ENCODE measurements around the gene HOXD4. TPM values are rescaled to one million over a fixed set of nuclear protein-coding genes. Genes with fewer than 3 reads are reported as not detected.

Gene HOXD4
- total RNA-seq, 1 experiment from 2014 or later: 1.2 TPM

DNA sequence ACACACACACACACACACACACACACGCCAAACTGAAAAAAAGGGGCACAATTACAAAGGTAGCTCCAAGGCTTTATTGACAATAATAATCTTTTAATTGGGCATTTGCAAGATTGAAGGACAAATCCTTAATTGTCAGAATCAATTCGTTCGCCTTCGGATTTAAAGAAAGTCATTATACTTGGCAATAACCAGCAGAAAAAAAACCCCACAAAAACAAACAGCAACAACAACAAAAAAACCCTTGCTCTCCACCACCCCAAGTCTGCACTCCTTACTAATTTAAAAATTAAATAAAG lies 23.6 kb upstream of the HOXD4 start:
- peaks cover 20% of the 10 kb centered on the region for H3K27me3 ChIP-seq (replicated peaks; ENCODE audit: control insufficient read depth, insufficient read depth, low read length)

DNA sequence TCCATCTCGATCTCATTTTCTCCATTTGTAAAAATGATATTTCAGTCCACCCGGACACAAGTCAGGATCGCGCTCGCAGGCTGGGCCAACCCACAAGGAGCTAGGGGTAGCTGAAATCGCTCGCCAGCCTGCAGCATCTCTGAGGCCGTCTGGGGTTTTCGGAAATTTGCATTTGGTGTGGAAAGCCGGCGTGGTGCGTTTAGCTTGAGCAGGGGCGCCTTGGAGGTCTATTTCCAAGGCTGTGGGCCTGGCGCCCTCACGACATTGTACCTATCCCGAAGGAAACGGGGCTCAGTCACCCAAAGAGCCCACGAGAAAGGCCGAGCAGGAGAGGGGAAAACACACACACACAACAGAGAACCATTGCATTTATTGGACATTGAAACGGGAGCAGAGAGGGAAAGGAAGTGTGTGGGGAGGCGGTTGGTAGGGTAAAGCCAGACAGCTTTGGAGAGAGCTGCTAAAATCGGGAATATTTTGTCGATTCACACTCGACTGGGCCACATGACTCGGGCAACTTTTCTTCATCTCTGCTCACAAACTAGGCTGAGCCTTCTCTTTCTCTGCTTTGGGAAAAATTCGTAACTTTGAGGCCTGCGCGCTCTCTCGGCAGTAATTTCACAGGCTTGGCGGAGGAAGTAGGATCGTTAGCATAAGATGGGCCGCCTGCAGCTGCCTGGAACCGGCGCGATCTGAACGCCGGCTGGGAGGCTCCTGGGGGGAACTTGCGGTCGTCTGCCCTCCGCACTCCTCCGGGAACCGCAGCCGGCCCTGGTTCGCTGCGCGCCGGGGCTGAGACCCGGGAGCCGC lies 23.0 kb upstream of the HOXD4 start:
- no peaks in the 10 kb centered on the region for H3K36me3 Mint-ChIP-seq (ENCODE audit: insufficient read depth, unreplicated experiment)
- peaks cover 29% of the 10 kb centered on the region for H3K4me1 Mint-ChIP-seq (ENCODE audit: low read depth, unreplicated experiment)
- TF ChIP-seq, protein P1, sequence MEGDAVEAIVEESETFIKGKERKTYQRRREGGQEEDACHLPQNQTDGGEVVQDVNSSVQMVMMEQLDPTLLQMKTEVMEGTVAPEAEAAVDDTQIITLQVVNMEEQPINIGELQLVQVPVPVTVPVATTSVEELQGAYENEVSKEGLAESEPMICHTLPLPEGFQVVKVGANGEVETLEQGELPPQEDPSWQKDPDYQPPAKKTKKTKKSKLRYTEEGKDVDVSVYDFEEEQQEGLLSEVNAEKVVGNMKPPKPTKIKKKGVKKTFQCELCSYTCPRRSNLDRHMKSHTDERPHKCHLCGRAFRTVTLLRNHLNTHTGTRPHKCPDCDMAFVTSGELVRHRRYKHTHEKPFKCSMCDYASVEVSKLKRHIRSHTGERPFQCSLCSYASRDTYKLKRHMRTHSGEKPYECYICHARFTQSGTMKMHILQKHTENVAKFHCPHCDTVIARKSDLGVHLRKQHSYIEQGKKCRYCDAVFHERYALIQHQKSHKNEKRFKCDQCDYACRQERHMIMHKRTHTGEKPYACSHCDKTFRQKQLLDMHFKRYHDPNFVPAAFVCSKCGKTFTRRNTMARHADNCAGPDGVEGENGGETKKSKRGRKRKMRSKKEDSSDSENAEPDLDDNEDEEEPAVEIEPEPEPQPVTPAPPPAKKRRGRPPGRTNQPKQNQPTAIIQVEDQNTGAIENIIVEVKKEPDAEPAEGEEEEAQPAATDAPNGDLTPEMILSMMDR (IDR thresholded peaks at IDR 0.05; ENCODE audit: insufficient read depth in 1 of 2, low read depth in 1 of 2, low read length in 1 of 2, severe bottlenecking in 1 of 2, unreplicated experiment in 1 of 2): no peak
- BruUV-seq (replicated peaks): no TSS peak
- intact Hi-C loops (cut with micrococcal nuclease; ENCODE audit: unreplicated experiment): loop anchor here (10.0 kb wide), 2 partner anchors 256 to 686 kb away; no protein-coding TSS in a partner anchor
- DNase-seq: peak in 1 of 2 experiments; percentile 26
- no peaks in the 10 kb centered on the region for H3K9me3 Mint-ChIP-seq (ENCODE audit: unreplicated experiment)
- Histone ChIP-seq H3K4me1 (peaks cover 26% of the 10 kb centered on the region), H3K4me3 (ENCODE audit: low read depth, low read length) (no peak overlapping the region; the same call in 1 of the 2 replicates), H3K27me3 (replicated peaks; ENCODE audit: control insufficient read depth, insufficient read depth, low read length) (peaks cover 19% of the 10 kb centered on the region), H3K9me3 (no peaks in the 10 kb centered on the region), H3K36me3 (ENCODE audit: control insufficient read depth, insufficient read depth, low read length) (no peaks in the 10 kb centered on the region)
- POLR2A ChIA-PET: no interaction called here
- CTCF ChIA-PET: interaction anchor here (0.6 to 4.0 kb wide), 3 partner anchors 21 to 426 kb away, joined by 4 to 64 read pairs (median 5); no protein-coding TSS in a partner anchor
- peaks cover 67% of the 10 kb centered on the region for H3K27me3 Mint-ChIP-seq (ENCODE audit: insufficient read depth, unreplicated experiment)
- H3K27ac Mint-ChIP-seq (ENCODE audit: unreplicated experiment): no peak overlapping the region
- peak overlapping the region; percentile 66 for H3K4me3 Mint-ChIP-seq (ENCODE audit: unreplicated experiment)

More for the DNA sequence above, 23.6 kb upstream of the HOXD4 start:
- no TSS peak for BruUV-seq (replicated peaks)
- Histone ChIP-seq H3K4me1 (peaks cover 33% of the 10 kb centered on the region), H3K9me3 (no peaks in the 10 kb centered on the region), H3K4me3 (ENCODE audit: low read depth, low read length) (no peak overlapping the region), H3K36me3 (ENCODE audit: control insufficient read depth, insufficient read depth, low read length) (no peaks in the 10 kb centered on the region)
- Mint-ChIP-seq H3K36me3 (ENCODE audit: insufficient read depth, unreplicated experiment) (no peaks in the 10 kb centered on the region), H3K4me3 (ENCODE audit: unreplicated experiment) (peak overlapping the region; percentile 66), H3K27me3 (ENCODE audit: insufficient read depth, unreplicated experiment) (peaks cover 65% of the 10 kb centered on the region), H3K9me3 (ENCODE audit: unreplicated experiment) (no peaks in the 10 kb centered on the region), H3K4me1 (ENCODE audit: low read depth, unreplicated experiment) (peaks cover 29% of the 10 kb centered on the region), H3K27ac (ENCODE audit: unreplicated experiment) (no peak overlapping the region)
- TF ChIP-seq, protein P1 (IDR thresholded peaks at IDR 0.05; ENCODE audit: insufficient read depth in 1 of 2, low read depth in 1 of 2, low read length in 1 of 2, severe bottlenecking in 1 of 2, unreplicated experiment in 1 of 2): no peak
- ChIA-PET POLR2A (no interaction called here), CTCF (interaction anchor here (0.6 to 4.0 kb wide), 2 partner anchors 20 to 328 kb away, joined by 4 to 64 read pairs; no protein-coding TSS in a partner anchor)
- DNase-seq: no peak
- intact Hi-C loops (cut with micrococcal nuclease; ENCODE audit: unreplicated experiment): loop anchor here (1.0 to 10.0 kb wide), 7 partner anchors 257 to 1019 kb away; no protein-coding TSS in a partner anchor

DNA sequence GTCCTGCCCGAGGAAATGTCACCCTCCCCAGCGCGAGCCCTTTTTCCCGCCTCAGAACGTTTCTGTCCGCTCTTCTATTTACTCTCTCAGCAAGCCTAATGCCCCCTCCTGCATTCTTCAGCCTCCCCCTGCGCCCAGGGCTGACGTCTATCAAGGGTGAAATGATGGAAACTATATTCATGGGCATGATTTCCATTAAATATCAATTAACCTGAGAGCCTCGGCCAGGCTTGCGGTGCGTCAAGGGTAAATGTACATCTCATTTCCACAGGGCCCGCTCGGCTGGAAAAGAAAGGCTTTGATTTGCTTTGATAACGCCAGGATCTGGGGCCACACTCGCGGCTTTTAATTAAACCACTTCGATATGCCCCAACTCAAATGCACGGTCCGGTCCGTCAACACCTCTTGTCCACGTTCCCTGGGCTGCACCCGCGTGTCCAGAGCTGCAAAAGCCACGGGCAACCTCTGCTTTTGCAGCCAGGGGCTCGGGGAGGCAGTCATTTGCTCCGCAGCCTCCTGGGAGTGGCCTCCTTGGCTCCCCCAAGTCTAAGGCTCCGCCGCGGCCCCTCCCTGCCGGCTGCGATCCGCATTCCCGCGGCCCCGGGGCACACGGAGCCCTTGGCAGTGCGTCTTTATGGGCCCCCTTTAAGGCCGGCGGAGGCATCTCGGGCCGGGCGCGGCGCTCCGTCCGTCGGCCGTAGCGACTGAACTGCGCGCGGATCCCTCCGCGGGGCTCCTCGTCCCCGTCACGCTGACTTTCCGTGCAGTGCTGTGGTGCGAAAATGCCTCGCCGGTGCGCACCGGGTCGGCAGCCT lies 22.2 kb upstream of the HOXD4 start, which contains the start of gene HOXD8:
Gene HOXD8, plus strand, starts transcription at position 724 of the 815 bp plus-strand sequence. CDS start 662 bp downstream, outside the sequence.
- Mint-ChIP-seq H3K4me3 (ENCODE audit: unreplicated experiment) (peak within 1 kb of the TSS; percentile 66), H3K4me1 (ENCODE audit: low read depth, unreplicated experiment) (peaks cover 29% of the 10 kb centered on the region), H3K9me3 (ENCODE audit: unreplicated experiment) (no peaks in the 10 kb centered on the region), H3K27me3 (ENCODE audit: insufficient read depth, unreplicated experiment) (peaks cover 65% of the 10 kb centered on the region), H3K36me3 (ENCODE audit: insufficient read depth, unreplicated experiment) (no peaks in the 10 kb centered on the region), H3K27ac (ENCODE audit: unreplicated experiment) (no peak within 1 kb of the TSS)
- peak within 1 kb of the TSS; percentile 32 for H3K4me3 ChIP-seq (ENCODE audit: low read depth, low read length)
- ChIA-PET CTCF (interaction anchor here (4.0 kb wide), 1 partner anchor 327 kb away, joined by 64 read pairs; no protein-coding TSS in a partner anchor), POLR2A (no interaction called here)
- BruUV-seq (replicated peaks): no TSS peak
- no peaks in the 10 kb centered on the region for H3K9me3 ChIP-seq
- no peaks in the 10 kb centered on the region for H3K36me3 ChIP-seq (ENCODE audit: control insufficient read depth, insufficient read depth, low read length)
- peaks cover 25% of the 10 kb centered on the region for H3K4me1 ChIP-seq
- peak; percentile 52 to 53 for DNase-seq
- TF ChIP-seq, protein P1 (IDR thresholded peaks at IDR 0.05; ENCODE audit: insufficient read depth in 1 of 2, low read depth in 1 of 2, low read length in 1 of 2, severe bottlenecking in 1 of 2, unreplicated experiment in 1 of 2): no peak
- H3K27me3 ChIP-seq (replicated peaks; ENCODE audit: control insufficient read depth, insufficient read depth, low read length): peaks cover 16% of the 10 kb centered on the region
- intact Hi-C loops (cut with micrococcal nuclease; ENCODE audit: unreplicated experiment): loop anchor here (10.0 kb wide), 2 partner anchors 256 to 686 kb away; no protein-coding TSS in a partner anchor
